BLaER1 (cell line): Measurements from ENCODE around the gene RPGRIP1L.

ENCODE experiments used
- H3K27ac ChIP-seq: shearing (Covaris generic); formaldehyde crosslinking; 2 replicates; pipeline ENCODE4 v1.8.1; 2022
- H3K27me3 ChIP-seq: shearing (Covaris generic); formaldehyde crosslinking; 2 replicates; pipeline ENCODE4 v1.8.1; 2022
- H3K36me3 ChIP-seq: shearing (Covaris generic); formaldehyde crosslinking; 2 replicates; pipeline ENCODE4 v1.8.1; 2022
- H3K4me1 ChIP-seq: shearing (Covaris generic); formaldehyde crosslinking; 2 replicates; pipeline ENCODE4 v1.8.1; 2022
- H3K4me2 ChIP-seq: shearing (Covaris generic); formaldehyde crosslinking; 2 replicates; pipeline ENCODE4 v1.8.1; 2022
- H3K4me3 ChIP-seq: shearing (Covaris generic); formaldehyde crosslinking; 2 replicates; pipeline ENCODE4 v1.8.1; 2022
- H3K9ac ChIP-seq: shearing (Covaris generic); formaldehyde crosslinking; 2 replicates; pipeline ENCODE4 v1.8.1; 2022
- H3K9me3 ChIP-seq: shearing (Covaris generic); formaldehyde crosslinking; 2 replicates; pipeline ENCODE4 v1.8.1; 2022
- H4K20me1 ChIP-seq: shearing (Covaris generic); formaldehyde crosslinking; 2 replicates; pipeline ENCODE4 v1.8.1; 2022
- Cebpa-rat ChIP-seq: shearing (Covaris generic); IDR thresholded peaks from 2 replicates; pipeline ENCODE4 v1.8.1; 2022

The RPGRIP1L gene

DNA sequence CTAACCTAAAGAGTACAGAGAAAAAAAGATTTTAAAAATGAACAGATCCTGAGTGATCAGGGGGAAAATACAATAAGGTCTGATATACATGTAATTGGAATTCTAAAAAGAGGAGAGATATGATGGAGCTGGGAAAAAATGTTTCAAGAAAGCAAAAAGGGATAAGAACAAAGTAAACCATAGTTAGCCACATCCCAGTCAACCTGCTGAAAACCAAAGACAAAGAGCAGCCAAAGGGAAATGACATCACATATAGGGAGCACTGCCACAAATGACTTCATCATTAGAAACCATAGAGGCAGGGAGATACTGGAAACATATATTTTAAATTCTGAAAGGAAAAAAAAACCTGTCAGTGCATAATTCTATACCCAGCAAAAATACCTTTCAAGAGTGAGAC, 131.9 kb downstream of the RPGRIP1L start:
- H3K4me2 ChIP-seq = no peak overlapping the region
- H3K27ac ChIP-seq = no peak overlapping the region
- H3K36me3 ChIP-seq = no peaks in the 10 kb centered on the region
- peaks cover 43% of the 10 kb centered on the region for H3K9me3 ChIP-seq
- no peaks in the 10 kb centered on the region for H4K20me1 ChIP-seq
- no peak overlapping the region for H3K9ac ChIP-seq
- no peaks in the 10 kb centered on the region for H3K27me3 ChIP-seq
- no peaks in the 10 kb centered on the region for H3K4me1 ChIP-seq
- TF ChIP-seq Cebpa-rat = no peak
- H3K4me3 ChIP-seq = no peak overlapping the region

DNA sequence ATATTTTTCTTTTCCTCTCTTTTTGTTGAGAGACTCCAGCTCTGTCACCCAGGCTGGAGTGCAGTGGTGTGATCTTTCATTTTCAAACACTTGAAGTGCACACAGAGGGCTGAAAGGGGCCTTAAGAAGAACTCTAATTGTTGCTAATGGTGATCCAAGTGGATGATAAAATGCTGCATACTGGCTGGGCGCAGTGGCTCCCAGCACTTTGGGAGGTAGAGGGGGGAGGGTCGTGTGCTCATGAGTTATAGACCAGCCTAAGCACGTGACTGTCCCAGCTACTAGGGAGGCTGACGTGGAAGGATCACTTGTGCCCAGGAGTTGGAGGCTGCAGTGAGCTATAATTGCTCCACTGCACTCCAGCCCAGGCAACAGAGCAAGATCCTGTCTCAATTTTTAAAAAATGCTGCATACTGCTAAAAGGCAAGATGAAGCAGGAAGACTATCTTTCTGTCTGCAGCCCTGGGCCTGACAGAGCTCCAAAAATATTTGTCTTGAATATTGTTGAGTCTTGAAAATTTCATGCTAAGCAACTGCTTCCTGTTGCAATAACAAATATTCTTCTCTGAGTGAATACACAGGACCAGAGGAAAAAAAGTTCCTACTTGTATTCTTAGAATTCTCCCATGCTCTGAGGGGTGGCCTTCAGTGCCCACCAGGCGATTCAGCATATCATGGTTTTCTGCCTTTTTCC, 137.0 kb downstream of the RPGRIP1L start:
- H3K27ac ChIP-seq = no peak overlapping the region

DNA sequence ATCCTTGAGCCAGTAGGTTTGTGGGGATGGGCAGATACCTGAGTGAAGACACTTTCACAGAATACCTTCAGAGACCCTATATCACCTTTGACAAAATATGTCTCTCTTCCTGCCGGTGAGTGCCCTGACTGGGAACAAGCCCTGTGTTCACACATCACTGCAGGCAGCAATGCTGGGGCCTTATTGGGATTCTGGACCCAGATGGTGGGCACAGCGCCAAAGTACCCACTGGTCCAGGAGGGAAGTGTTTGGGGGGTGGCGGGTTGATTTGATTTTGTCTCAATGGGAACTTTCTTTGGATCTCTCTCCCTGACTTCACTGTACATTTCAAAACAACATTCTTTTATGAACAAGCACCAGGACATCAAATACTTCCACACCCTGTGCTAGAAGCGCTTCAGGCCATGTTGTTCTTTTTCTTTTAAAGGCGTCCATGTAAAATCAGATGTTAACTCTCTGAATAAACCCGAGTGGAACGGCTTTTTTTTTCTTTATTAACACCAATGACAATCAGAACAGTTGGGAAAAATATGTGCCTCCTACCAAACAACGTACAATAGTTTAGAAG, 138.3 kb downstream of the RPGRIP1L start:
- H3K9ac ChIP-seq = no peak overlapping the region
- no peaks in the 10 kb centered on the region for H4K20me1 ChIP-seq
- no peak for TF ChIP-seq Cebpa-rat
- no peak overlapping the region for H3K27ac ChIP-seq
- H3K4me3 ChIP-seq = no peak overlapping the region
- H3K4me2 ChIP-seq = no peak overlapping the region
- H3K27me3 ChIP-seq = no peaks in the 10 kb centered on the region
- no peaks in the 10 kb centered on the region for H3K36me3 ChIP-seq
- no peaks in the 10 kb centered on the region for H3K4me1 ChIP-seq
- H3K9me3 ChIP-seq = peaks cover 6% of the 10 kb centered on the region

More for the DNA sequence above, 137.0 kb downstream of the RPGRIP1L start:
- H4K20me1 ChIP-seq = no peaks in the 10 kb centered on the region
- H3K4me1 ChIP-seq = no peaks in the 10 kb centered on the region
- no peak overlapping the region for H3K4me2 ChIP-seq
- H3K36me3 ChIP-seq = no peaks in the 10 kb centered on the region
- no peak overlapping the region for H3K9ac ChIP-seq
- peaks cover 19% of the 10 kb centered on the region for H3K9me3 ChIP-seq
- no peak for TF ChIP-seq Cebpa-rat
- H3K27me3 ChIP-seq = no peaks in the 10 kb centered on the region
- no peak overlapping the region for H3K4me3 ChIP-seq

DNA sequence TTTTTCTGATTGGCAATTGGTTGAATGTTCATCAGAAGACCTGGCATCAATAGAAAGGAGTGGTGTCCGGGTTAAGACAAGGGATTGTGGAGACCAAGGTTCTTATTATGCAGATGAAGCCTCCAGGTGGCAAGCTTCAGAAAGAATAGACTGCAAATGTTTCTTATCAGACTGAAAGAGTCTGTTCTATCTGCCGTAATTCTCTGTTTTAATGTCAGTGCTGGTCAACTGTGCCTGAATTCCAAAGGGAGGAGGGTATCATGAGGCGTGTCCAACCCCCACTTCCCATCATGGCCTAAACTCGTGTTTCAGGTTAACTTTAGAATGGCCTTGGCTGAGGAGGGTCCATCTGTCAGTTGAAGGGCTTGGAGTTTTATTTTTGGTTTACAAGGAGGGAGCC, 140.2 kb downstream of the RPGRIP1L start:
- Histone ChIP-seq H3K4me1 (no peaks in the 10 kb centered on the region), H3K4me2 (no peak overlapping the region), H3K27me3 (no peaks in the 10 kb centered on the region), H3K36me3 (no peaks in the 10 kb centered on the region), H3K9me3 (no peaks in the 10 kb centered on the region), H3K27ac (no peak overlapping the region), H3K4me3 (no peak overlapping the region), H3K9ac (no peak overlapping the region), H4K20me1 (no peaks in the 10 kb centered on the region)
- no peak for TF ChIP-seq Cebpa-rat

DNA sequence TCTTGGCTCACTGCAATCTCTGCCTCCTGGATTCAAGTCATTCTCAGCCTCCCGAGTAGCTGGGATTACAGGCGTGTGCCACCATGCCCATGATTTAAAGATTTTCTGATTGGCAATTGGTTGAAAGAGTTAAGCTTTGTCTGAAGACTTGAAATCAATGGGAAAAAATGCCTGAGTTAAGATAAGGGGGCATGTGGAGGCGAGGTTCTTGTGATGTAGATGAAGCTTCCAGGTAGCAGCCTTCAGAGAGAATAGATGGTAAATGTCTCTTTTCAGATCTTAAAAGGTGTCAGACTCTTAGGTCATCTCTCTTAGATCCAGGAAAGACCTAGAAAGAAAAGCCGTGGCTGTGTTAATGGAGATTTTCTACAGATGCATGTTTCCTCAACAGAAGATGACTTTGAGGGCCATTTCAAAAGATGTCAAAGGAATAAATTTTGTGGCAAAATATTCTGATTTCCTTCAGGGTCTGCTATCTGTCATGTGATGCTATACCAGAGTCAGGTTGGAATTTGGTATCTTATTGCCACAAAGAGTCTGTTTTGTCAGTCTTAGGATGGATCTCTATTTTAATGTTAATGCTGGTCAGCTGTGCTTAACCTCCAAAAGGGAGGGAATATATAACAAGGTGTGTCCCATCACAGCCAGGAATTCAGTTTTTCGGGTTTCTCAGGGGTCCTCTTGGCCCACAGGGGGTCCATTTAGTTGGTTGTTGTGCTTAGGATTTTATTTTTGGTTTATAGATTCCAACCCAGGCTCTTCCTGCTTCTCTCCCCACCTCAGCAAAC, 142.4 kb downstream of the RPGRIP1L start:
- Histone ChIP-seq H3K27me3 (no peaks in the 10 kb centered on the region), H3K27ac (no peak overlapping the region), H3K4me1 (no peaks in the 10 kb centered on the region), H3K4me2 (no peak overlapping the region), H3K36me3 (no peaks in the 10 kb centered on the region), H3K9me3 (no peaks in the 10 kb centered on the region), H3K9ac (no peak overlapping the region), H4K20me1 (no peaks in the 10 kb centered on the region), H3K4me3 (no peak overlapping the region)
- TF ChIP-seq Cebpa-rat = no peak

DNA sequence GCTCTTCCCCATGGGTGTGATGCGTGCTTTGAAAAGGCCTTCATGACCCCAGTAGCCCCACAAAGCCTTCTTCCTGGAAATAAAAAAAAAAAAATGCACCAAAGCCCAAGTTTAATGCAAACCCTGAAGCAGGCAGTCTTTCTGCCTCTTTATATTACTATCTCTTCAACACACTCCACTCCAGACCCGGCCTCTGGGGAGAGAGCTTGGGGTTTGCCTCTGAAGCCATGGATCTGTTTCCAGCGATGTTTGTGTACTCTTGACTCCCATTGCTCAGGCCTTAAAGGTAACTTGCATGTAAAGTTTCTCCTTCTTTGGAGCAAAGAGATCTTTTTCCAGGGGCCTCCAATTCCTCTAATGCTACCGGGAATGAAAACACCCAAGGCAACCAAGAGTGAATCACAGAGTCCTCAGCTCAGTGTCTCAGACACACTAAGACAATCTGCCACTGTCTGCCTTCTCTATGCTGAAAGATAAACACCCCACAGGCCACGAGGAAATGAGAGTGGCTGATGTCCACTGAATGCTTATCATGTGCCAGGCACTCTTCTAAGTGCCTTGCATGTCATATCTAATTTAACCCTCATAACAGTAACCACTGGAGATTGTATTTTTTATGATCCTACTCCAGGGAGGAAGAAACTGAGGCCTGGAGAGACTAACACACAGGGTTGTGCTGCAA, 144.2 kb downstream of the RPGRIP1L start:
- H3K4me1 ChIP-seq = no peaks in the 10 kb centered on the region
- H3K4me3 ChIP-seq = no peak overlapping the region
- H3K4me2 ChIP-seq = no peak overlapping the region
- H3K9me3 ChIP-seq = no peaks in the 10 kb centered on the region
- no peaks in the 10 kb centered on the region for H3K36me3 ChIP-seq
- no peaks in the 10 kb centered on the region for H4K20me1 ChIP-seq
- H3K27ac ChIP-seq = no peak overlapping the region
- H3K9ac ChIP-seq = no peak overlapping the region
- H3K27me3 ChIP-seq = no peaks in the 10 kb centered on the region
- no peak for TF ChIP-seq Cebpa-rat

DNA sequence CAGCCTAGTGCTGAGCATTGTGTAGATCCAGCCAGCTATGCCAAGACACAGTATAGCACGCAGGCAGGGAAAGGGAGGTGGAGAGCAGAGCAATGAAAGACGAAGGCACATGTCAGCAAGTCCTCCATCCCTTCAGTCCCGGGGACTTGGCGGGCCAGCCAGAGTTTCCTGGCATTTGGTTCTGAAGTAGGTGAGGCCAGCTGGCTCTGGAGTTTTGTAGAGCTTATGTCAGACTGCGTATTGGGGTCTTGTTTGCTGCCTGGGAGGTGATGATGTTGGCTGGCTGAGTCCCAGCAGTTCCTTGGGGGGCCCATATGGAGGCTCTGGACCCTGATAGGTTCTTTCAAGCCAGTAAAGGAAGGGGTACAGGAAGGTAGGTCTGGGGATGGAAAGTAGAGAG, 144.9 kb downstream of the RPGRIP1L start:
- Histone ChIP-seq H3K4me1 (peaks cover 6% of the 10 kb centered on the region), H3K9me3 (no peaks in the 10 kb centered on the region)

DNA sequence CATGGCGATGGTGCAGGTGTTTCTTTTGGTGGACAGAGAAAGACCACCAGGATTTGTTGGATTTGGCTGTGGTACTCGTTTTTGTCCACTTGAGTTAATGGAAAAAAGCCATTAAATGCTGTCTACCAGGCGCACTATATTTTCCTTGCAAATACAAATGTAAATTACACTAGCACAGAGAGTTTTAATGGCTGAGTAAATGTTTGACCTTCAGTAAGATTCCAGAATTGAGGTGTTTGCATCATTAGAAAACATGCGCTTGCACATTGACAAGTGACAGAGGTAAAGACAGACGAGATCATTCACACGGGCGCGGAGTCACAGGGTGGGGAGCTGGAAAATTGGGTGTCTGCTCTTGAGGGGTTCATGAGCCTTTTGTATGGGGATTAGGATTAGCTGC, 147.1 kb downstream of the RPGRIP1L start:
- Histone ChIP-seq H3K4me2 (no peak overlapping the region), H3K9me3 (no peaks in the 10 kb centered on the region), H3K4me1 (peaks cover 19% of the 10 kb centered on the region), H3K27me3 (no peaks in the 10 kb centered on the region), H4K20me1 (no peaks in the 10 kb centered on the region), H3K36me3 (no peaks in the 10 kb centered on the region), H3K4me3 (no peak overlapping the region), H3K9ac (no peak overlapping the region), H3K27ac (no peak overlapping the region)
- no peak for TF ChIP-seq Cebpa-rat

More for the DNA sequence above, 144.9 kb downstream of the RPGRIP1L start:
- no peaks in the 10 kb centered on the region for H3K27me3 ChIP-seq
- no peak overlapping the region for H3K27ac ChIP-seq
- no peaks in the 10 kb centered on the region for H3K36me3 ChIP-seq
- no peaks in the 10 kb centered on the region for H4K20me1 ChIP-seq
- no peak overlapping the region for H3K4me2 ChIP-seq
- H3K4me3 ChIP-seq = no peak overlapping the region
- TF ChIP-seq Cebpa-rat = no peak
- no peak overlapping the region for H3K9ac ChIP-seq

DNA sequence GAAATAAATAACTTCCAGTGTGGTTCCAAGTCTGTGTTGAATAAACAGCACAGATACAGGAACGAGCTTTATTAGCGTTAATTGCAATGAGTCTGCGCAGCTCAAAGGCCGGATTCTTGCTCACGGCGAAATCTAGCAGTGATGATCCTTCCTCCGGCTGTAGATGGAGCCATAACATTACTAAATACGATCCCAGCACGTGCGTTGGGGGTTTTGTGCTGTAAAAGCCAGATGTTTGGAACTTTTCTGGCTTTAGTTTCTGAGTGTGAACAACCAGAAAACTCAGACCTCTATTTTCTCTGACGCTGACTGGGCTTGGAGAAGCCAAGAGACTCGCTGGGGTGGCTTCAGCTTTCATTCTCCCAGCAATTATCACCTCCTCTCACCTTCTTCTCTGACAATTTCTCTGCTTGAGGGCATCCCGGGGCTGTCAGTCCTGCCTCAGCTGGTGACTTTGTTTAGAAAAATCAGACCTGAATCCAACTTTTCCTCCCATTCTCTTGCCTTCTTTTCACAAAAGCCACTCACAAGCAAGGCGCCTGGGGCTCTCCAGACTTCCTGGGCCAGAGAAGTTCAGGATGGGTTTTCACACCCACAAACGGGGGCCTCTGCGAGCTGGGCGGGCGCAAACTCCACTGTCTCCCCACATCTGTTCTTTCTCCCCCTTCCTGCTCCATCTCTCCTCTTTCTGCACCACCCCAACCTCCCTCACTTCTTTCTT, 153.5 kb downstream of the RPGRIP1L start:
- Histone ChIP-seq H3K9me3 (no peaks in the 10 kb centered on the region), H3K4me3 (no peak overlapping the region), H3K36me3 (no peaks in the 10 kb centered on the region), H3K4me1 (peaks cover 44% of the 10 kb centered on the region), H3K27me3 (no peaks in the 10 kb centered on the region), H4K20me1 (no peaks in the 10 kb centered on the region), H3K4me2 (peak overlapping the region; percentile 26; the same call in 1 of the 2 replicates), H3K9ac (no peak overlapping the region), H3K27ac (no peak overlapping the region)
- no peak for TF ChIP-seq Cebpa-rat
